ELR (cell line): ENCODE results near the gene CDK8.
"Not testable (repeated sequence)": the region's sequence is repeated elsewhere in the genome, so short reads cannot be mapped to it uniquely, and the experiment has no call there.

Source experiments
- DNase-seq: peaks from one replicate; pipeline ENCODE4 v3.0.0-alpha.2; 2015; ENCODE audit warnings: low read depth

CDK8 gene

DNA sequence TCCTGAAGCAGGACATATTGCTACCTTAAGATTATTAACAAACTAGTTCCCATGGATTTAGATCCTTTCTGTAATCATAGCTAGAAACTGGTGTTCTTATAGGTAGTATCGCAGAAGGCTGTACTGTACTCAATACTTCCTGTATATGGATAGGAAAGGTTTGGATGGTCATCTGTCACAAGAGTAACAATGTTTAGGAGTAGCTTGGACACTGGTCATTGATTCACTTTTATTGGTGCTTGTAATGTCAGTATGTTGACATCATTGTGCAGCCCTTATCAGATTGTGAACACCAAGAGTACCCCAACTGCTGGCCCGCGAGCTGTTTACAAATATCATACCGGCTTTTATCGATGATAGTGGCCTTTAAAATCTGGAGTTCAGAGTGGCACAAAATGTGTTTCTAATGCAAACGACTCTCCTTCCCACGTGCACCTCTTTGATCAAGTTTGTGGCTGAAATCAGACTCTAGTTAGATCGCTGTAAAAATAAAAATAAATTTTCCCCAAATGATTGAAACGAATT is 605 bp upstream of the CDK8 start:
- DNase-seq = no peak

DNA sequence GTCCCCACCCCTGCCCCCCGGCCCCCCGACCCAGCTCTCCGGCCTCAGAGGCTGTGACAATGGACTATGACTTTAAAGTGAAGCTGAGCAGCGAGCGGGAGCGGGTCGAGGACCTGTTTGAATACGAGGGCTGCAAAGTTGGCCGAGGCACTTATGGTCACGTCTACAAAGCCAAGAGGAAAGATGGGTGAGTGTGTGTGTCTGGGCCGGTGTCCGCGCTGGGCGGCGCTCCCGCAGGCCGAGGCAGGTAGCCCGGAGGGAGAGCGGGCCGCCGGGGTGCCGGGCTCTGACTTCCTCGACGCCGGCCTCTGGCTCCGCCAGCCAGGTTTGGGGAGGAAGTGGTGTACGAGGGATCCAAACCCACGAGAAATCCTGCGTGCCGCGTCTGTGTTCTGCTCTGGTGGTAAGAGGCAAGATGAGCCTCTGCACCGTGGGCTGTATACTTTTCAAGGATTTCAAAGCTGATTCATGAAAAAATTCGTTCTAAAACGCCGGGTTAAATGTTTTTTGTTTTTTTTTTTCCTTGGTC is 718 bp downstream of the CDK8 start:
- peak; percentile 62 for DNase-seq

- no peak for DNase-seq
Observed at GRCh38 chr13:26255115-26255514, 1.2 kb downstream of the CDK8 start.

DNA sequence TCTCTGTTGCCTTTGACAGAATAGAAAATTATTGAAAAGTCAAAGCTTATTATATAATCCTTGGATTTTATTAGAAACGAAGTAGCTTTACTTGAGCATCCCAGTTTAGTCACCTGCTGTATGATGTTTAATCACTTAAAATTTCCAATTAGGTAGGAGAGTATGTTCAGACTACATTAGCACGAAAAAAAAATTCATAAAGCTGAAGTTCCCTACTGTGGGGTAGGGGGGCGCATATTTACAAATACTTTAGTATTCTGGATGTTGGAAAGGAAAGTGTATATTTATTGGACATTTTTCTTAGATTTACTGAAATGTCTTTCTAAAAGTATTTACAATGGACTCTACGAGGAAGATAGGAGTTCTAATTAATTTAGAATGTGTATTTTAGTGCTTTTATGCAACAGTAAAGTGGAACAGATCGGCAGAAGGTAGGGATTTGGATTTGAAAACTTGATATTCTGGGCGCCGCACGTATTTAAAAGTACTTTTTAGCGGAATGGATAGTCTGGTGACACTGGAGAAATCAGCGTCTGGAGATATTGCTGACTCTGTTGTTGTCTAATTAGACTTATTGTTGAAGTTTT is 1.9 kb downstream of the CDK8 start:
- peak; percentile 42 for DNase-seq

- no peak for DNase-seq
Observed at GRCh38 chr13:26257049-26257448, 3.1 kb downstream of the CDK8 start.

DNA sequence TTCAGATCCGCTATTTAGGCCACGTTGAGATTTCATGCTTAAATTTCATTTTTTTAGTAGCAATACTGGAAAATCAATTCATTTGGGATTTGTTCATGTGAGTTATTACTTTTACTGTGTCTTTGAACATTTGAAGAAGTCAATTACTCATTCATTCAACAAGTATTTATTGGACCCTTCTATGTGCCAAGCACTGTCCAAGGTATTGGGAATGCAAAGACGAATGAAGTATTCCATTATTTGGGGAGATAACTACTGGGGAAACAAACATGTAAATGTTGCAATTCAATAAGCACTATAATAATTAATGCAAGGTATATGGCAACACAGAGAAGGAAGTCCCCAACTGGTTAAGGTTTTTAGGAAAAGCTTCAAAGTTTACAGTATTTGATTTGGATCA is 5.7 kb downstream of the CDK8 start:
- no peak for DNase-seq

DNA sequence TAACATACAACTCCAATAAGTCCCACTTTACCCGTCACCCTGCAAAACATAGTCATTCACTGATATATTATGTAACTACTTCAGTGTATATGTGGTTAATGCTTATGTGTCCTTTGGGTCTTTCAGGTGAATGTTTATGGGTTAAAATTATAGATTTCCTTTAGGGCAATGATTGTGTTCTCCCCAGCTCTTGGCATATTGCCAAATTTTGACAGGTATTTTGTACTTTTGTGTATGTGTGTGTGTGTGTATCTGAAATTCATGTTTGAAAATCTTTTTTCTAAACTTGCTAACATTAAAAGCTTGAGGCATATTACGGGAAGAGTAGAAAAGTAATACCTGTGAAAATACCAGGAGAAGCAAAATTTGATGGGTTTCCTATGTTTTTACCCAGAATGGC is 8.2 kb downstream of the CDK8 start:
- no peak for DNase-seq

- no peak for DNase-seq
Observed at GRCh38 chr13:26266311-26266710, 12.4 kb downstream of the CDK8 start.

GRCh38 chr13:26270707-26271106 is 16.8 kb downstream of the CDK8 start:
- DNase-seq = no peak

- no peak for DNase-seq
Observed at GRCh38 chr13:26272621-26273020, 18.7 kb downstream of the CDK8 start.

DNA sequence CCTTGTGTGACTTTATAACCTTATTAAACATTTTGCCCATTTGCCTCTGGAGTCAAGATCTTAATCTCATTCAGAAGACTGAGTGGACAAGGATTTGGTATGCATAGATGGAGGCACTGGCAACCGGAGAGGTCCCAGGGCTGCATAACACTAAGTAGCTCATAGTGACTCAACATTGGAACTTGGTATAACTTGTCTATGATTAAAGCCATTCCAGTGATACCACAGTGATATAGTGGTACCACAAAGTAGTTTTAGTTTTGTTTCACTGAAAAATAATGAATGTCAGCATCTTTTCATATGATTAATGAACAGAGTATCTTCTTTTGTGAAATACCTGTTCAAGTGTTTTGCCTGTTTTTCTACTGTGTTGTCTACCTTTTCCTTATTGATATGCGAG is 26.4 kb downstream of the CDK8 start:
- peak; percentile 83 for DNase-seq

GRCh38 chr13:26280822-26281221 is 26.9 kb downstream of the CDK8 start:
- no peak for DNase-seq

DNA sequence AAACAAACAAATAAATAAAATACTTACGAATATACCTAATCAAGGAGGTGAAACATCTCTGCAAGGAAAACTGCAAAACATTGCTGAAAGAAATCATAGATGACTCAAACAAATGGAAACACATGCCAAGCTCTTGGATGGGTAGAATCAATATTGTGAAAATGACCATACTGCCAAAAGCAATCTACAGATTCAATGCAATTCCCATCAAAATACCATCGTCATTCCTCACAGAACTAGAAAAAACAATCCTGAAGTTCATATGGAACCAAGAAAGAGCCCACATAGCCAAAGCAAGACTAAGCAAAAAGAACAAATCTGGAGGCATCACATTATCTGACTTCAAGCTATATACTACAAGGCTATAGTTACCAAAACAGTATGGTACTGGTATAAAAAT is 32.0 kb downstream of the CDK8 start:
- DNase-seq = not testable (repeated sequence)

DNA sequence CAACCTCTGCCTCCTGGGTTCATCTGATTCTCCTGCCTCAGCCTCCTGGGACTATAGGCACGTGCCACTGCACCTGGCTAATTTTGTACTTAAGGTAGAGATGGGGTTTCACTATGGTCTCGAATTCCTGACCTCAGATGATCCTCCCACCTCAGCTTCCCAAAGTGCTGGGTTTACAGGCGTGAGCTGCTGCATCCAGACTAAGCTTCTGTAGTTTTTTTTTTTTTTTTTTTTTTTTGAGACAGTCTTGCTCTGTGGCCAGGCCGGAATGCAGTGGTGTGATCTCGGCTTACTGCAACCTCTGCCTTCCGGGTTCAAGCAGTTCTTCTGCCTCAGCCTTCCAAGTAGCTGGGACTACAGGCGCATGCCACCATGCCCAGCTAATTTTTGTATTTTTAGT is 34.9 kb downstream of the CDK8 start:
- not testable (repeated sequence) for DNase-seq

GRCh38 chr13:26295812-26296211 is 41.9 kb downstream of the CDK8 start:
- no peak for DNase-seq

GRCh38 chr13:26299168-26299750 is 45.3 kb downstream of the CDK8 start:
- no peak for DNase-seq

- peak; percentile 89 for DNase-seq
Observed at GRCh38 chr13:26300140-26300539, 46.2 kb downstream of the CDK8 start.

GRCh38 chr13:26305676-26306075 is 51.7 kb downstream of the CDK8 start:
- DNase-seq = no peak

- DNase-seq = no peak
Observed at GRCh38 chr13:26307701-26308100, 53.8 kb downstream of the CDK8 start.

DNA sequence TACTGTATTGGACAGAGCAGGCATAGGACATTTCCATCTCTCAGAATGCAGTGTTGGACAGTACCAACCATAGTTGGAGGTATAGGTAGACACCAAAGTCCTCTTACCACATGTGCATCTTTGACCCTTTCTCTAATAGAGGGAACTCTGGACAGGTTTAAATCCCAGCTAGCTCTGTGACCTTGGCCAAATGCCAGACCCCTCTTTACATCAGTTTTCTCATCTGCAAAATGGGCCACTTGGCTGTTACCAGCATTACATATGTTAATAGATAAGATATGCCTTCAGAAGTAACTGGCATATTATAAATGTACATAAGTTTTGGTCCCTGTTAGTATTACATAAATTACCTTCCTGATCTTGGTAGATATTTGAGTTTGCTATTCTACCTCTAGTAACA is 54.3 kb downstream of the CDK8 start:
- DNase-seq = no peak

DNA sequence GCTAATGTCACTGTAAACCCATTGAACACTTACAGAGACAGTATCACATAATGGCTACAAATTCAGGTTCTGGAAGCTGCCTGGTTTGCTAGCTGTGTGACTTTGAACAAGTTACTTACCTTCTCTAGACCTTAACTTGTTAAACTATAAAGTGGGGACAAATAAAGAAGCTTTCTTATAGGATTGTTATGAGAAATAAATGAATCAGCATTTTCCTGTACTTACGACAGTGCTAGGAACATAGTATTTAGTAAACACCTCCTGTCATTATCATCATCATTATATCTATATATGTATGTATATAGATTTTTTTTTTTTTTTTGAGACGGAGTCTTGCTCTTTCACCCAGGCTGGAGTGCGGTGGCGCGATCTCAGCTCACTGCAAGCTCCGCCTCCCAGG is 54.9 kb downstream of the CDK8 start:
- no peak for DNase-seq

- DNase-seq = no peak
Observed at GRCh38 chr13:26310003-26310402, 56.1 kb downstream of the CDK8 start.

GRCh38 chr13:26310470-26310869 is 56.5 kb downstream of the CDK8 start:
- no peak for DNase-seq

DNA sequence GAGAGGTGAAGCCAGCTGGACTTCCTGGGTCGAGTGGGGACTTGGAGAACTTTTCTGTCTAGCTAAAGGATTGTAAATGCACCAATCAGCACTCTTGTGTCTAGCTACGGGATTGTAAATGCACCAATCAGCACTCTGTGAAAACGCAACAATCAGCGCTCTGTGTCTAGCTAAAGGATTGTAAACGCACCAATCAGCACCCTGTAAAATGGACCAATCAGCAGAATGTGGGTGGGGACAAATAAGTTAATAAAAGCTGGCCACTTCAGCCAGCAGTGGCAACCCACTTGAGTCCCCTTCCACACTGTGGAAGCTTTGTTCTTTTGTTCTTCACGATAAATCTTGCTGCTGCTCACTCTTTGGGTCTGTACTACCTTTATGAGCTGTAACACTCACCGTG is 58.1 kb downstream of the CDK8 start:
- not testable (repeated sequence) for DNase-seq
